ENCODE results near the gene SOS1.

DNA sequence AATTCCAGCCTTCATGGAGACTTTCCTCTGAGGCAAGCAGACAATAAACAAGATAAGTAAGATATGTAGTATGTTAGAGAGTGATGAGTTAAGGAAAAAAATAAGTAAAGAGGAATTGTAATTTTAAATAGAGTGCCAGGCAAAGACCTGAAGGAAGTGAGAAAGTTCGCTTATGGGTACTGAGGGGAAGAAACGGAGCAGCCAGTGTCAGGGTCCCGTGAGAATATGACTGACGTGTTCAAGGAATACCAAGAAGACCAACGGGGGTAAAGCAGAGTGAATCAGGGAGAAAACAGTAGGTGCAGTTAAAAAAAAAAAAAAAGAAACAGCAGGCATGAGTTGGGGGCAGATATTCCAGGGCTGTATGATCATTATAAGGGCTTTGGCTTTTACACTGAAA lies 186.1 kb downstream of the SOS1 start:
- TF ChIP-seq, protein P1, sequence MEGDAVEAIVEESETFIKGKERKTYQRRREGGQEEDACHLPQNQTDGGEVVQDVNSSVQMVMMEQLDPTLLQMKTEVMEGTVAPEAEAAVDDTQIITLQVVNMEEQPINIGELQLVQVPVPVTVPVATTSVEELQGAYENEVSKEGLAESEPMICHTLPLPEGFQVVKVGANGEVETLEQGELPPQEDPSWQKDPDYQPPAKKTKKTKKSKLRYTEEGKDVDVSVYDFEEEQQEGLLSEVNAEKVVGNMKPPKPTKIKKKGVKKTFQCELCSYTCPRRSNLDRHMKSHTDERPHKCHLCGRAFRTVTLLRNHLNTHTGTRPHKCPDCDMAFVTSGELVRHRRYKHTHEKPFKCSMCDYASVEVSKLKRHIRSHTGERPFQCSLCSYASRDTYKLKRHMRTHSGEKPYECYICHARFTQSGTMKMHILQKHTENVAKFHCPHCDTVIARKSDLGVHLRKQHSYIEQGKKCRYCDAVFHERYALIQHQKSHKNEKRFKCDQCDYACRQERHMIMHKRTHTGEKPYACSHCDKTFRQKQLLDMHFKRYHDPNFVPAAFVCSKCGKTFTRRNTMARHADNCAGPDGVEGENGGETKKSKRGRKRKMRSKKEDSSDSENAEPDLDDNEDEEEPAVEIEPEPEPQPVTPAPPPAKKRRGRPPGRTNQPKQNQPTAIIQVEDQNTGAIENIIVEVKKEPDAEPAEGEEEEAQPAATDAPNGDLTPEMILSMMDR (IDR thresholded peaks at IDR 0.05; ENCODE audit: low read depth, low read length), result no peak
- TF ChIP-seq POLR2A (IDR thresholded peaks at IDR 0.05; ENCODE audit: extremely low read depth, insufficient read length), result no peak
